ENCODE results near the gene CKS1B. TPM values are rescaled to one million over a fixed set of nuclear protein-coding genes. Genes with fewer than 3 reads are reported as not detected.

The CKS1B gene
- total RNA-seq, 1 experiment from 2014 or later, result 258 TPM

- Mint-ChIP-seq H3K27ac (no peak overlapping the region), H3K9me3 (no peaks in the 10 kb centered on the region), H3K27me3 (ENCODE audit: low read depth) (peaks cover 4% of the 10 kb centered on the region; the same call in 1 of the 2 replicates), H3K4me1 (peaks cover 21% of the 10 kb centered on the region), H3K4me3 (no peak overlapping the region), H3K36me3 (no peaks in the 10 kb centered on the region)
- TF ChIP-seq SMAD3 (CRISPR knock-in tag; IDR thresholded peaks at IDR 0.05; ENCODE audit: borderline replicate concordance), result no peak
- TF ChIP-seq SMAD4 (CRISPR knock-in tag; IDR thresholded peaks at IDR 0.05), result no peak
- TF ChIP-seq PRDM15 (CRISPR knock-in tag; IDR thresholded peaks at IDR 0.05), result no peak
- TF ChIP-seq CBFB (CRISPR knock-in tag; IDR thresholded peaks at IDR 0.05; ENCODE audit: low read depth), result no peak
- no peak for TF ChIP-seq FOXK1 (CRISPR knock-in tag; IDR thresholded peaks at IDR 0.05)
- no peak for TF ChIP-seq FOXP4 (CRISPR knock-in tag; IDR thresholded peaks at IDR 0.05)
- TF ChIP-seq ZNF396 (CRISPR knock-in tag; IDR thresholded peaks at IDR 0.05; ENCODE audit: borderline replicate concordance), result no peak
- no peak for TF ChIP-seq ZNF532 (CRISPR knock-in tag; IDR thresholded peaks at IDR 0.05; ENCODE audit: borderline replicate concordance)
- TF ChIP-seq, protein P1, sequence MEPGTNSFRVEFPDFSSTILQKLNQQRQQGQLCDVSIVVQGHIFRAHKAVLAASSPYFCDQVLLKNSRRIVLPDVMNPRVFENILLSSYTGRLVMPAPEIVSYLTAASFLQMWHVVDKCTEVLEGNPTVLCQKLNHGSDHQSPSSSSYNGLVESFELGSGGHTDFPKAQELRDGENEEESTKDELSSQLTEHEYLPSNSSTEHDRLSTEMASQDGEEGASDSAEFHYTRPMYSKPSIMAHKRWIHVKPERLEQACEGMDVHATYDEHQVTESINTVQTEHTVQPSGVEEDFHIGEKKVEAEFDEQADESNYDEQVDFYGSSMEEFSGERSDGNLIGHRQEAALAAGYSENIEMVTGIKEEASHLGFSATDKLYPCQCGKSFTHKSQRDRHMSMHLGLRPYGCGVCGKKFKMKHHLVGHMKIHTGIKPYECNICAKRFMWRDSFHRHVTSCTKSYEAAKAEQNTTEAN (CRISPR knock-in tag; IDR thresholded peaks at IDR 0.05), result no peak
- TF ChIP-seq CREB1 (CRISPR knock-in tag; IDR thresholded peaks at IDR 0.05), result no peak
- no peak for TF ChIP-seq MLX (CRISPR knock-in tag; IDR thresholded peaks at IDR 0.05)
- TF ChIP-seq ATF1 (CRISPR knock-in tag; IDR thresholded peaks at IDR 0.05), result no peak
- ATAC-seq, result no peak
- no peak for DNase-seq (ENCODE audit: low spot score)
- ChIA-PET POLR2A (interaction anchor here (0.6 to 0.7 kb wide), 2 partner anchors 22 to 29 kb away, joined by 3 read pairs; no protein-coding TSS in a partner anchor), CTCF (interaction anchor here (0.9 to 2.2 kb wide), 8 partner anchors 9 to 79 kb away, joined by 3 to 10 read pairs (median 4); partner anchors contain the start of genes ADAM15, LENEP and SHC1)
Observed at GRCh38 chr1:155022927-155023236, 48.4 kb downstream of the CKS1B start.

DNA sequence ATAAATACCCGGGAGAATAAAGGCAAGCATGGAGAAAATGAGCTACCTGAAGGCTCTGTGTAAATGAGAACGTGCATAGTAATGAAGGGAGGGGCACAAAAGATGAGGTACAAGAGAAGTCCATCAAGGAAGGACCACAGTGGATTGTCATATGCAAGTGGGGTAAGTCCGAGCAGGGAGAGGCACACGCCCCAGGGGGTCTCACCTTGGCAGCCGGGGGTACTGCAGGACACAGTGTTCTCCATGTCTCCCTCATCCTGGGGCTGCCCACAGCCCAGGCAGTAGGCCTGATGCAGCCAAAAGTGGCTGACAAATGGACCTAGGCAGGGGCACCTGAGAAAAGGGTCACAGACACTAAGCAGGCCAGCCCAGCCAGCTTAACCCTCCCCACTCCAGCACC, 49.1 kb downstream of the CKS1B start:
- CTCF ChIA-PET, result interaction anchor here (0.9 to 1.7 kb wide), 6 partner anchors 9 to 80 kb away, joined by 3 to 8 read pairs (median 4); partner anchors contain the start of genes ADAM15 and LENEP
- peaks cover 18% of the 10 kb centered on the region for H3K4me1 Mint-ChIP-seq
- DNase-seq (ENCODE audit: low spot score), result no peak
- no peak for TF ChIP-seq SOX15 (CRISPR knock-in tag; IDR thresholded peaks at IDR 0.05)
- TF ChIP-seq PREB (CRISPR knock-in tag; IDR thresholded peaks at IDR 0.05; ENCODE audit: borderline replicate concordance), result no peak
- no peak for TF ChIP-seq AR (CRISPR knock-in tag; IDR thresholded peaks at IDR 0.05)
- TF ChIP-seq NFATC4 (CRISPR knock-in tag; IDR thresholded peaks at IDR 0.05), result no peak
- no peak for TF ChIP-seq SP1 (CRISPR knock-in tag; conservative IDR thresholded peaks at IDR 0.05)
- TF ChIP-seq FOXK1 (CRISPR knock-in tag; IDR thresholded peaks at IDR 0.05), result no peak
- no peak for TF ChIP-seq MYBL2 (CRISPR knock-in tag; IDR thresholded peaks at IDR 0.05)
- no peak for TF ChIP-seq SMAD4 (CRISPR knock-in tag; IDR thresholded peaks at IDR 0.05)

More for the DNA sequence above, 49.1 kb downstream of the CKS1B start:
- Mint-ChIP-seq H3K4me3 (no peak overlapping the region), H3K9me3 (no peaks in the 10 kb centered on the region), H3K27me3 (ENCODE audit: low read depth) (peaks cover 4% of the 10 kb centered on the region; the same call in 1 of the 2 replicates), H3K27ac (no peak overlapping the region), H3K36me3 (no peaks in the 10 kb centered on the region)
- no peak for ATAC-seq
- POLR2A ChIA-PET, result interaction anchor here (0.6 kb wide), 1 partner anchor 30 kb away, joined by 3 read pairs; no protein-coding TSS in a partner anchor
